HG02610 (cell line): ENCODE results near the gene TMEM163.
"Not testable (repeated sequence)": the region's sequence is repeated elsewhere in the genome, so short reads cannot be mapped to it uniquely, and the experiment has no call there.

Source experiments
- ATAC-seq: cut with Tn5 transposase; IDR thresholded peaks from one replicate; pipeline ENCODE4 v1.9.1; 2021; ENCODE audit warnings: mild to moderate bottlenecking, moderate library complexity; ENCODE audit not compliant: unreplicated experiment

TMEM163 gene

GRCh38 chr2:134724341-134724740 is 5.5 kb upstream of the TMEM163 start:
- ATAC-seq, result no peak

- ATAC-seq, result not testable (repeated sequence)
Measured at GRCh38 chr2:134723742-134724141, 4.9 kb upstream of the TMEM163 start.

- ATAC-seq, result no peak
Measured at GRCh38 chr2:134722728-134723127, 3.9 kb upstream of the TMEM163 start.

DNA sequence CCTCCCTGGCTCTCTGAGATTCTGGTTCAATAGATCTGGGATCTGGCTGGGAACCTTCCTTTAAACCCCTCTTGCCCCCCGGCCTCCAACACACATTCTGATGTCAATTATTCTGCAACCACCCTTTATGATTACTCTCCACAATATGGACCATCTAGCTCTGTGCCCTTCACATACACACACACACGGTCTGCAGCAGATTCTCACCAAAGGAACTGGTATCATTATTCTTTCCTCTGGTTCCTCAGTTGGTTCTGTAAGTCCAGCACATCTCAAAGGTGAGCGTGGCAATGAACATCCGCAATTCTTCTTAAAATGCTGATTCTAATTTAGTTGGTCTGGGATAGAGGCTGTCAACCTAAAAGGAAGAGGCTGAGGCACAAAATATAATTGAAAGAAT is 2.8 kb upstream of the TMEM163 start:
- no peak for ATAC-seq

DNA sequence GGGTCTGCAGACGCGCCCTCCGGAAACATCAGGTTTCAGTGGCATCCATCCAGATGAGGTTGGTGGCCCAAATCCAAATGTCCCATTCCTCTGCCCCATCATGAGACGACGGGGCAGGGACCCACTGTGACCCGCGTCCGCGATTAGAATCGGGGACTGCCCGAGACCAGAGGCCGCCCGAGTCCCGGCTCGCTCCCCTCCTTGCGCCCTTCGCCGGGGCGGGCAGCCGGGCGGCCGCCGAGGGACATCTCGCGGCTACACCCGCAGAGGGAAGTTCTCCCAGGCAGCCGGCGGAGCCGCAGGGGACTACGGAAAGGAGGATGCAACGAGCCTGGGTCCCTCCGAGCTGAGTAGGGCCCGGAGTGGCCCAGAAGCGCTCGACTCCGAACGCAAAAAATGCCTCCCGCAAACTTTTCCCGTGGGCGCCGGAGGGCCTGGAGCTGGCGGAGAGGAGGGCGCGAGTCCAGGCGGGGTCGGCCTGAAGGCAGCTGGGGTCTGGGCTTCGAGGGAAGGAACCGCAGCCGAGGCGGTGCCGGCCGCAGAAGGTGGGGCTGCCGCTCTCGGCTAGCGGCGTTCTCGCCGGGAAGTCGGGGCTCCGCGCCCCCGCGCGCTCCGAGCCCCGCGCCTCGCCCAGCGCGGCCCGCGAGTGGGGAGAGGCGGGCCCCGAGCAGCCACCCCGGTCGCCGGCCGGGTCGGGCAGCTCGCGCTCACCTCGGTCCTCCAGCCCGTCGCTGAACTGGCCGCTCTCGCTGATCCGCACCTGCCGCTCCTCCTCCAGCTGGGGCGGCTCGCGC is 580 bp downstream of the TMEM163 start:
- peak; percentile 27 for ATAC-seq

DNA sequence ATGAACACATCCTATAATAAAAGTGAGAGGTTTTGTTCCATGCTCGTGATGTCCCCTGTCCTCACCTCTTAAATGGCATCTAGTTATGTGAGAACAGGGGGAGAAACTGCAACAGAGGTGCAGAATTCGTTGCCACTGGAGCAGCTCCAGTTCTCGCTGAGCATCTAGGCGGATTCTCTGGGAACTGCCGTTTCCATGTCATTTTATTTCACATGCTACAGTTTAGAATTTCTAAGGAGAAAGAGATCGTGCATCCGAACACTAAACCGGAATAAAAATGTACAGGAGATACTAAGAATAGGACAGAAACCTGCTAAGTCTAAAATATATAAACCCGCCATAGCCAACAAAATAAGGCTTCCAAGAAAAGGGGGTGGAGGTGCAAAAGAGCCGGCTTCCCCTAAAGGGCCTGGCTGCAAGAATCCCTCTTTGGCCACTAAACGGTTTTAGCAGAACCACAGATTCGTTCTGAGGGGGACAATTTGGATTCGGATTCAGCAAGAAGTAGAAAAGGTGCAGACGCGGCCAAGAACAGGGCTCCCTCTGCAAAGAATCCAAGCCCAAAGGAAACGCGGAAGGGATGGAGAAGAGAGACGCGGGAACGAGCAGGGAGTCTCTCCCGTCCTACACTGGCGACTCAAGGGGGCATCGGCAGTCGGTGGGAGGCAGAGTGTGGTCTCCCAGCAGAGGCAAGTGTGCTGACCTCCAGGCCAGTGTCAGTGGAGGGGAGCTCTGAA is 1.3 kb downstream of the TMEM163 start:
- ATAC-seq, result no peak

GRCh38 chr2:134716721-134717243 is 2.0 kb downstream of the TMEM163 start:
- no peak for ATAC-seq

- ATAC-seq, result no peak
Measured at GRCh38 chr2:134715932-134716643, 2.7 kb downstream of the TMEM163 start.

DNA sequence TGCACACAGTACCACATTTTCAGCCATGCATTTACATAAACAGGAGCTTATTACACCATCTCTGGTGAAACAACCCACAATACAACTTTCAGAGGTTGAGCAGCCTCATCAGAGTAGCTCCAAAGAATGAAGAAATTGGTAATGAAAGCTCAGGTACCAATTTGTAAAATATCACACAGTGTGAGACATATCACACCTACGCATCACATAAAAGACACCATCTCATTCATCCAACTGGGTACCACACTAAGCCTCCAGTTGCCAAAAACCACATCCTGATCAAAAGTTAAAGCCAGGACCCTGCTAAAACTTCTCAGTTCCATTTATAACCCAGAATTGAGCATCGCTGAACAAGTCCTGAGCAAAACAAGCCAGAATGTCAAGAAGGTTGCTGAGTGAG is 4.6 kb downstream of the TMEM163 start:
- ATAC-seq, result no peak

DNA sequence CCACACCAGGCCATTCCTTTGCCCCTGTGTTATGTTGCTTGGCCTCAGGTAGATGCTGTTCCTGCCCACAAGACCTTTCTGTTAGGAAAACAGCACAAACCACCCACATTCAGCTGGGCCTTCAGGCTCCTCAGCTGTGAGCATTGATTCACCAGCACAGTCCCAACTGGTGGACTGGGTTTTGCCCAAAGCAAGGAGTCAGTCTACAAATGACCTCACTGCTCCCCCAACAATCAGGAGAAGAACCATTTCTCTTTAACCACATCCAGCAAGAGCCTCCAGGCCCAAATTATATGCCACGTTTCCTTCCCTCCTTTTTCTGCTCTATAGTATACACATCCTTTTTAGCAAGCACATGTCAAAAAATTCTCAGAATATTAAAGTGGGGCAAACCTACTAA is 5.2 kb downstream of the TMEM163 start:
- ATAC-seq, result no peak

DNA sequence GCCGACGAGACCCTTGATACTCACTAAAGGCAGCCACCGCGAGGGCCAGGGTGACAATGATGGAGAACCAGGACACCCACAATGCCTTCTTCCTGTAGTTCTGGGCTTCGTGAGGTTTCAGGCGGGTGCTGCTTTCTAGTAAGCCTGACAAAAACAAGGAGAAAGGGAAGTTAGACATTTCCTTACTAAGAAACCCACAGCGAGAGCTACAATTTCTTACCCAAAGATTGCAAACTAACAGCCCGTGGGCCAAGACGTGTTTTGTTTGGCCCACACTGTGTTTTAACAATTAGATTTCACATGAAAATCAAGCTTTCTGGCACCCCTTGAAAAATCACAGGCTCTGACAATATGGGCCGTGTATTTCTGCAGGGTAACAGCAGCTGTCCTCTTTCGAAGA is 5.6 kb downstream of the TMEM163 start:
- no peak for ATAC-seq

GRCh38 chr2:134712736-134713135 is 6.1 kb downstream of the TMEM163 start:
- ATAC-seq, result no peak

GRCh38 chr2:134712299-134712698 is 6.5 kb downstream of the TMEM163 start:
- ATAC-seq, result no peak

- ATAC-seq, result no peak
Measured at GRCh38 chr2:134711692-134712091, 7.1 kb downstream of the TMEM163 start.

DNA sequence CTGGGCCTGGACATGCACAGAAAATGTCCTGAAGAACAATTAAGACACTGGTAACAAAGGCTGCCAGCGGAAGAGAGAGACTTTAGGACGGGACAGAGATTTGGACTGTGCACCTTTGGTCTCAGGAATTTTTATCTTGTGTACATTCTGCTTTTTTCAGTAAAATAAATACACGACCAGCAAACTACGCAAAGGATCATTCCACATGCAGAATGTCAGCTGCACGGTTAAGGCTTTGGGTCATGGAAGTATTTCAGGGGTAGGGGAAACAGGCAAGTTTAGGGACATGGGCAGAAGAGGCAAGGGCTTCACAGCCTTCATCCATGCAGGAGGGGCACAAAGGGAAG is 11.5 kb downstream of the TMEM163 start:
- no peak for ATAC-seq

GRCh38 chr2:134706587-134707329 is 12.0 kb downstream of the TMEM163 start:
- ATAC-seq, result no peak

GRCh38 chr2:134705861-134706586 is 12.8 kb downstream of the TMEM163 start:
- no peak for ATAC-seq

GRCh38 chr2:134704173-134704572 is 14.6 kb downstream of the TMEM163 start:
- no peak for ATAC-seq

- ATAC-seq, result no peak
Measured at GRCh38 chr2:134703426-134703825, 15.4 kb downstream of the TMEM163 start.

DNA sequence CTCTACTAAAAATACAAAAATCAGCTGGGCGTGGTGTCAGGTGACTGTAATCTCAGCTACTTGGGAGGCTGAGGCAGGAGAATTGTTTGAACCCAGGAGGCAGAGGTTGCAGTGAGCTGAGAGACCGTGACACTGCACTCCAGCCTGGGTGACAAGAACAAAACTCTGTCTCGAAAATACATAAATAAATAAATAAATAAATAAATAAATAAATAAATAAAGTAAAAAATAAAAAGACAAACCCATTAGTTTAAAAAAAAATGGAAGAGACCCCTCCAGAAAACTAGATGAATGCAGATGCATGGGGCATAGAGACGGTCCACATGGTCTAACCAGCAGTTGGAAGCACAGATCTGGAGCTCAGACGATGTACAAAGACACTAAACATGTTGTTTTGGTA is 18.1 kb downstream of the TMEM163 start:
- ATAC-seq, result no peak
